NCI-H1092 treated with DMSO at 0.1 percent for 48 hours (cell line): ENCODE results near the gene CEMIP.

Experiments
- DNase-seq: peaks from one replicate; lab custom pipeline; 2025; lab: John Stamatoyannopoulos, UW

CEMIP gene

DNA sequence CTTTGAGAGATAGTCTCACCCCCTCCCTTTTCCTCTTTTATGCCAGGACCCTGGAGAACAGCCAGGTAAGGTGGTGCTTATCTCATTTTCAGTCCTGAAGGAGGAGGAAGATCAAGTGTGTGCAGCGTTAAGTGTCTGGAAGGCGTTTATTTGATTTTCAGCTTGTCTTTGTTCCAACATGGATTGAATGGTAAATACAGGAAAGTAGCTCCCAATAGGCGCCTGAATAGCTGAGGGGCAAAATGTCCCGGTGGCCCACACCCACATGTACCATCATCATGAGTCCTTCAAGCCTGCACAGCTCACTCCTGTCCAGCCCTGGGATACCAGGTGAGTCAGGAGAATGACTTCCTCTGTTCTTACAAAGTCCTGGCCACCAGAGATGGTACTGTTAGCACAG is 73.5 kb downstream of the CEMIP start:
- no peak for DNase-seq

DNA sequence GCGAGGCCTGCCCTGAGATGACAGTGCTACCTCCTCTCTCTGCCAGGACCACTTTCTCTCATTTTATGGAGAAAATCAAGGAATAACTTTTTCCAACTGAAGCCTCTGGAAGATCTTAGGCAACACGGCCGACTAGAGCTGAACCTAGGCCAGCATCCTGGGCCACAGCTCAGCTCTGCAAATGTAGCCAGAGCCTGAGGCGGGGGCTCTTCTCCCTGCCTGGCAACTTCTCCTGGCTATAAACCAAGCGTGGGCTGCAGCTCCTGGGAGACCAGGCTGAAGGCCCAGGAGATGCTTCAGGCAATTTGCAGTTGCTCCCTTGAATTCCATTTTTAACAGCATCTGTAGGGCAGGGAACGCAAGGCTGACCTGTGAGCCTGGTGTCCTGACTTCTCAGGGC is 74.9 kb downstream of the CEMIP start:
- DNase-seq, result no peak

DNA sequence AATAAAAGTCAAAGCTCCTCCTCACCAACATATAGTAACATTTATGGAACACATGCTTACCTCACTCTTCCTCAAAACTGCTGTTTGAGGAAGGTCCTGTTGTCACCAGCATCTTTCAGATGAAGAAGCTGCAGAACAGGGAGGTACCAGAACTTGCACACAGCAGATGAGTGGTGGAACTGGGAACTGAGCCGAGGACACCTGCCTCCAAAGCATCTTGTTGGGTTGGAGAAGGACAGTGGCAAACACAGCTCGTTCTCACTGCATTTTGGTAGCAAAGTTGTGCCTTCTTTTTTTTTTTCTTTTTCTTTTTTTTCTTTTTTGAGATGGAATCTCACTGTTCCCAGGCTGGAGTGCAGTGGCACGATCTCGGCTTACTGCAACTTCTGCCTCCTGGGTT is 76.0 kb downstream of the CEMIP start:
- no peak for DNase-seq

DNA sequence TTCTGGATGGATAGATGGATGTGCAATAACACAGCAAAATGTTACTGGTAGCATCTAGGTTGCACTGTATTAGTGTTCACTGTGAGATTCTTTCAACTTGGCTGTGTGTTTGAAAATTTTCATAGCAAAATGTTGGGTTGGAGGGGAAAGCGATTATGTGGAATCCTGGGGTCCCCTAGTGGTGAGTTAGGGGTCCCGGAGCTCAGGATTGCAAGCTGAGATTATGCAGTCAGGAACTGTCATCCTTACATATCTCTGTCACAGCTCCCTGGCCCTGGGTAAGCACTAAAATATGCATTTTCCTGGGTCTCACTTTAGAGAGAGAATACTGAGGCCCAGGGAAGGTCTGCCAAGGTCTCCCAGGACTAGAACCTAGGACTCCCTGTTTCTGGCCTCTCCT is 77.2 kb downstream of the CEMIP start:
- no peak for DNase-seq

DNA sequence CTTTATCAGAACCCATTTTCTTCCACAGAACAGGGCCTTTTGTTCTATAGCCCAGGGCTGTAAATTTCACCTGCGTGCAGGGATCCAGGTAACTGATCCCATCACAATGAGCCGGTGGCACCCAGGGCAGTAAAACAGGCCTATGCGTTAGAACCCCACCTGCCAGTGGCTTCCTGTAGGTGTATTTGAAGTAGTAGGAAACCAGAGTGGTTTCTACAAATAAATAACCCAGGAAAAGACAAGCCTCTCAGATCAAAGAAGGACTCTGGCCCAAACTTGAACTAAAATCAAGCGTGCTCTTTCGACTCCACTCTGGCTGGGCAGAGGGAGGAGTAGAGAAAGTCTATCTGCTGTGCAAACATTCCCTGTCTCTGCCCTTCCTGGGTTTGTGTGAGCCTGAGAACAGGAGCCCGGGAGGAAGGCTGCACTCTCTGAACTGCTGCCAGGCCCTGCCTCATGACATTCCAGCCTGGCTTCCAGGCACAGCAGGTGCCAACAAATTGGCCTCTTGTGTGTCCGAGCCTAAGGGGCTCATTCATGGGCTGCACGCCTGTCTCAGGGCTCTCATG is 77.7 kb downstream of the CEMIP start:
- peak; percentile 73 for DNase-seq

DNA sequence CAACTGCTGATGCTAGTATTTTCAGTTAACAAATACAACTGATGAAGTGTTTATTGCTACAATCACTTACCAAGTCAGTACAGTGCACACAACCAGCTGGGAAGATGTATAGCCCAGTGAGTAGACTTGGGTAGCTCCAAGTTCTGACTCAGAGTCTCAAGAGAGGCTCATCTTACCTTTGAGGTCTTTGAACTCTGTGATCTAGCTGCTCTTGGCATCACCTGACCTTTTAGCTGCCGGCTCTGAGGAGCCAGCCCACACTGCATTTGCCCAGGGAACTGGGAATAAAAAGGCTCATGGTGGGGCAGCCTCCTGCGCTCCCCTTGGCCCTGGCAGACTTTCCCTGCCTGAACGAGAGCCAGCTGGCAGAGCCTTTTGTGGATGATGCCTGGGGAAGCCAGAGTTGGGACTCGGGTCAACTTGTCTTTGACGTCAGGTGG is 82.6 kb downstream of the CEMIP start:
- peak; percentile 0 for DNase-seq

DNA sequence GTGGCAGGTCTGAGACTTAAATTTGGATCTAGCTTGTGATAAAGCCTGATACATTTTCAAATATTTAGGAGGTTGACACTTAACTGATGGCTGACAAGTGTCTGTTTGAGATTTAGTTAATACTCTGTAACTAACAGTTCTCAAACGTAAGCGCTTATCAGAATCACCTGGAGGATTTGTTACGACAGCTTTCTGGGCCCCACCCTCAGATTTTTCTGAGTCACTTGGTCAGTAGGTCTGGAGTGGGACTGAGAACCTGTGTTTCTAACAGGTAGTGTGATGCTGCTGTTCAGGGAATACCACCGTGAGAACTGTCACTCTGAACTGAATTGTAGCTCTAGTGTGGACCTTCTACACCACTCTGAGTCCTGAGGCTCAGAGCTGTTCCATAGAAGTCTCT is 85.5 kb downstream of the CEMIP start:
- no peak for DNase-seq

DNA sequence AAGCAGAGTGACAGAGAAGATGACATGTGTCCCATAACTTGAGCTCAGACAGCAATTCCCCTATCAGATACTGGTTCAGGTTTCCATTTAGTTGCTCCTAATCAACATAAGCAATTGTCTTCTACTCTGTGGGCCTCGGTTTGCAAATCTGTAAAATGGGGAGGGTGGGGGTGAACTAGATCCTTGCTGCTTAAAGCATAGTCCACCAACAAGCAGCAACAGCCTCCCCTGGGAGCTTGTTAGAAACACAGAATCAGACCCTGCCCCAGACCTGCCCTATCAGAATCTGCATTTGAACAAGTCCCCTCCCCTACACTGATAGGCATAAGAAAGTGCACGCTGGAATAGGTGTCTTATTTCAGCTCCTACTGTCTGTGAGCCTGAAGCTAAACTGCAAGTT is 87.8 kb downstream of the CEMIP start:
- no peak for DNase-seq

DNA sequence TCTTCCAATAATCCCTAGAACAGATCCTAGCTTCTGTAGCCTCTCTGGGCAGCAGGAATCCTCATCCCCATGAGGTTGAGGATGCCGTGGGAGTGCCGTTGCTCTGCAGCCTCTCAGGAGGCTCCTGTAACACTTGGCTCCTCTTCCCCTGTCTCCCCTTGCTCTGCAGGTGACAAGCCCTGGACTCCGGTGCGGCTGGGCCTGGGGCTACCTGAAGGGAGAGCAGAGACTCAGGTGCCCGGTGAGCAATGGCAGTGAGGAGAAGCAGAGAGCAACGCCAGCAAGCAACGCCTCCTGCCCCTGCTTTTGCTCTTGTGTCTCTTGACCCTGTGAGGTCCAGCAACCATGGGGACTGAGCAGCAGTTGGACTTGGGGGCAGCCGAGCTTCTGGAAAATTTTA is 91.2 kb downstream of the CEMIP start:
- DNase-seq, result no peak

DNA sequence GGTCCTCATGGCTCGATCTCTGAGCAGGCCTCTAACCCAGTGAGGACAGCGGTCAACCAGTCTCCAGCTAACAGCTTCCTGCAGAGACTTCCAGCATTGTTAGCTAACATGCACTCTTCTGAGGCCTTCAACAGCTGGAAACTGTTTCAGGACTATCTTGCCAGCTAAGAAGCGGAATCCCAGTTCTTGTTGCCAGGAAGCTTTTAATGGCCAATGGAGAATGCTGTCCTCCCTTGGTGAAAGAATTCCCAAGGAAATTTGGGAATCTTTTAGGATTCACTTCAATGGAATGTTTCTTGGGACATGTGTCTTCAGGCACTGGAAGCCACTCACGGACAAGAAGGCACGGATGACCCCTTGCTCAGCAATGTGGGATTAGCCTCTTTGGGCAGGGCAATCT is 91.7 kb downstream of the CEMIP start:
- no peak for DNase-seq

DNA sequence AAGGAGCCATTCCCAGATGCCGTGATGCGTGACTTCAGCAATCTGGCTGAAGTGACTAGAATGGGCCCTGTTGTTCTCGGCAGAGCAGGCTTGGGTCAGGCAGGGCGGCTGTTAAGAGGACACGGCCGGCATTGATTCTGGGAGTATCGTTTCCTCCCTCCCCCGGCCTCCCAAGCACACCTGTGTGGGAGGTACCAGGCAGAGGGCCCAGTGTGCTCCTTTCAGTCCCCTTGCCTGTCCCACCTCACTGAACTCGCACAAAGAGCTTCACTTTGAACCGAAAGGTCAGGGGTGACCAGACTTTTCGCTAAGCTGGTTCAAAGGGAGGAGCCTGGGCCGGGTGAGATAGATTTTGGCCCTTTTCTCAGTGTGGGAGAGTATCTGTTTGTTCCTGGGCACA is 92.7 kb downstream of the CEMIP start:
- no peak for DNase-seq

DNA sequence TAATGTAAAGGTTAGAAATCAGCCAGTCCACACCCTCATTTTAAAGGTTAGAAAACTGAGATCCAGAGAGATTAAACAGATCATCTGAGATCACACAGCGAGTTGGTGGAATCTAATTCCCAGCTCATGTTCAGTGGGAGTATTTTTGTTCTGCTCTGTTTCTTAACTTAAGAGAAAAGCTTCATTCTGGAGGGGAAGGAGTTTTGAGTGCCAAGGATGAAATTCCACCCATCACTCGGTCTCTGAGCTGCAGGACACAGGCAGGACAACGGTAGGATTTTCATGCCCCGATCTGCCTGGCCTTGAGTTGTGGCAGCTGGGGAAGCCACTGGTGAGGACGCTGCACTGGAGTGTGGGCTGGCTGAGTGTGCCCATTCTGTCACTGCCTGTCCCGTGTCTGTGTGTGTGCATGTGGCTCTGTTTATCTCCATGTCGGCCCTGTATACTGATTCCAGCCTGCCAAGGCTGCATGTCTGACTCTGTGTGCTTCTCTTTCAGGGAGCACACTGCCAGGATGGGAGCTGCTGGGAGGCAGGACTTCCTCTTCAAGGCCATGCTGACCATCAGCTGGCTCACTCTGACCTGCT is 94.3 kb downstream of the CEMIP start:
- no peak for DNase-seq

DNA sequence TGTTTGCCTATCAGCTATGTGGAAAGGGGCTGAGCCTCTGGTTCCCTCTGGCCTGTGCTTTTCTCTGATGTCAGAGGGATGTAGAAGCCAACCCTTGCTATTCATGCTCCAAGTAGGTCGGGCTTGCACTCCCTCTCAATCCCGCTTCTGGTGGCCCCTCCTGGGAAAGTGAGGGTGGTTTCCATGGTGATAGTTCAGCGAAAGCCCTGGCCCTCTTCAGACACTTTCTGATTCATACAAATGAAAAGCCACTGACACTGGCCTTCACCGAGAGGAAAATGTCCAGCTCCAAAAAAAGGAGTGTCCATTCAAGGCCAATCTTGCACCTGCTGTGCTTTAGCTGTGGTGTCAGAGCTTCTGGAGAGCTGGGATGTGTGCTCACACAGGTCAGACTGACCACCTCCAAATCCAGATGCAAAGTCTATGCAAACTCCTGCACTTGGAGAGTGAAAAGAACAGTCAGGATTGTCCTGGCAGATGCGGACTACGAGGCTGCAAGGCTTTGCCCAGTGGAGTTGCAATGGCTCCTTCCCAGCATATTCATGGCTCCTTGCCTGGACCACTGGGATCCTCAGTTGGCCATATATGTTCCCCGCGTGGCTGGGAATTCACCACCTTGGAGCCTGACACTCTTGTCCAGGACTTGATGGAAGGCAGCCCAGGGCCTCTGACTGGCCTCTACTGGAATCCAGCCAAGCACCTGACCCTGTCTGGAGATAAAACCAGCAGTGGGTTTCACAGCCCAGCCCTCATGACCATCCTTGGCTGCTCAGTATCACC is 96.6 kb downstream of the CEMIP start:
- no peak for DNase-seq

DNA sequence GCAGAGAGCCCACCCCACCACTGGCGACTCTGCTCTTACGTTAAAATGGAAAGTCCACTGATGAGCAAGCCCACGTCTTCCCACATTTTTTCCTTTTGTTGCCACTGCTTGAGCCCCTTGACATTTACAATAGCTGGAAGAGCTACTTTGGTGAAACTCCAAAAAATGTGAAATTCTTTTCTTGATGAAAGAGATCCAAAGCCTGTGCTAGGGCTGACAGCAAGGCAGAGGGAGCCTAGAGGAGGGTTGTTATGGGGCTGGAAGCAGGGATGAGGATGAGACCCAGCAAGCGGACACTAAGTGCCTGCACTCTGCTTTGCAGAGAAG is 97.1 kb downstream of the CEMIP start:
- DNase-seq, result no peak

DNA sequence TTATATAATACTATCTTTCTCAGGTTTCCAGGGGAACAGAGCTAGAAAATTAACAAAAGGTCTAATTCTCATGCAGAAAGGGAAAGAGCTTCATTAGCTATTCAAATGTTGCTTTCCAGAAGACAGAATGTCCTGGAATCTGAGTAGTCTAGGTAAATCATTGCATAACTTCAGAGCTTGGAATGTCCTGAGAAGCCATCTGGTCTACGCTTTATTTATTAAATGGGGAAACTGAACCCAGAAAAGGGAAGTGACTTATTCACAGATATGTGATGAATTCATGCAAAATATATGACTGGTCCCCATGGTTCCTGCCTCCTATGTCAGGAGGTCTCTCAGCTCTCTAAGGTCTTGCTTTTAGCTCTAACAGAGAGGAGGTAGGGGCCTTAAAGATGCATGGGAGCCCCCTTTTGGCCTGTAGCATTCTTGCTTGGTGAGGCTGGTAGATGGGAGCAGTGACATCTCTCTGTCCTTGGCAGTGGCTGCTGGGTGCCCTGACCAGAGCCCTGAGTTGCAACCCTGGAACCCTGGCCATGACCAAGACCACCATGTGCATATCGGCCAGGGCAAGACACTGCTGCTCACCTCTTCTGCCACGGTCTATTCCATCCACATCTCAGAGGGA is 99.2 kb downstream of the CEMIP start:
- DNase-seq, result no peak

DNA sequence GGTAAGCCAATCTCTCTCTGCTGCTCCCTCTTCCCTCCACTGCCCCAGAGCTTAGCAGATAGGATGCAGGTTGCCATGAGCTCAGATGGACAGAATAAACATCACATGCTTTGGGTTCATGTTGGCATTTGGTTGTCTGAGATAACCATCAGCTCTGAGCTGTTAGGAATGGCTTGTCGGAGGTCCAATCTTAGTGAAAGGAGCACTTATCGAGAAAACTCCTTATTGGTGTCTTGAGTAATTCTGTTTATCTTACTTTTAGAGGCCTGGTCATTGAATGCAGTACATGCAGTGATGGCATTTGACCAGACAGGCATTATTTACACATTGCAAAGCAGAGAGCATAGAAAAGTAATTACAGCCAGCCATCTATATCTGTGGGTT is 99.7 kb downstream of the CEMIP start:
- DNase-seq, result no peak

DNA sequence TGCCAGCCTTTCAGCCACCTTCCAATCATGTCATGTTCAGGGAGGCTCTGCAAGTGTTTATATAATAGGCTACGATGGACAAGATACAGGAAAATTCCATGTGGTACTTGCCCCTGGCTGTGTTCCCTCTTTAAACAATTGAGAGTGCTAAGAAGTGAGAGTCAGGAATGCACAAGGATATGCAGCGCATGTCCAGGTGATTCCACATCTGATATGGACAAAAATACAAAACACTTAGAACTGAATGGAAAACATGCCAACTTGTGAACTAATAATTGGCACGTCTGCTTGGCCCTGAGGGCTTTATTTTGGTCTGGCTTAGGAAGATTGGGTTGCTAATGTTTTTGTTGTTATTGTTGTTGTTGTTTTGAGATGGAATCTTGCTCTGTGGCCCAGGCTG is 100.9 kb downstream of the CEMIP start:
- DNase-seq, result no peak

DNA sequence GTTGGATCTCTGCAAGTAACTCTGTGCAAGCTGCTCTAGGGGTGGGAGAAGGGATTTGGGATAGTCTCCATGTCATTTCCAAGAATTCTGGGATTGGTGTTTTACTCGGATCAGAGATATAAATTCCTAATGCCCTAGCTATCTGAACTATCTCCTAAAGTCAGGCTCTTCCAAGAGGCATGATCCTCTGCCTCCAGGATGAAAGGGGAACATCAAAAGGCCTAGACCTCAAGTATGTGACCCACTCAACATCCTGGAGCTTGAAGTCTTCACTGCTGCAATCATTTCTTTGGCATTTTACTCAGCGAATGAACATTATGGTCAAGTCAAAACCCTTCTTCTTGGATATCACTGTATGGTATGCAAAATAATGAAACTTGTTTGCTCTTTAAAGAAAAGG is 104.5 kb downstream of the CEMIP start:
- no peak for DNase-seq

DNA sequence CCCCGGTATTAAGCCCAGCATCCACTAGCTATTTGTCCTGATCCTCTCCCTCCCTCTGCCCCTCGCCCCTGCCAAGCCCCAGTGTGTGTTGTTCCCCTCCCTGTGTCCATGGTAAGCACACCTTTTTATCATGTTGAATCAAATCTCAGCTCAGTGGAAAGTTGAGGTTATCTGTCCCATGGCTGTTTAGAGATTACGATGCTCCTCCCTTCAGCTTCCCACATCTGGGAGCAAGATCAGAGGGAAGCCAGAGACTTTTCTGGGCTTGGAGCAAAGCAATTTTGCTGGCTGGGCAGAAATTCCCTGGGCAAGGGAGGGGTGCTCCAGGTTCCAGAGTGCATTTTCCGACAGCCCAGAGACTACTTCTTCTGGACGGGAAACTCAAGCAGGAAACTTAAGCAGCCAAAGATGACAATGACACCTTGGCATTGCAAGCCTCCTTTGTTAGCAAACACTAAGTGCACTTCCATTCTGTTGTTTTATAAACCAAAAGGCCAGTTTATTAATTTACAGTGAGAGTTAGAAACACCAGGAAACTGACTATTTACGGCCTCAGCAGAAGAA is 105.9 kb downstream of the CEMIP start:
- no peak for DNase-seq

DNA sequence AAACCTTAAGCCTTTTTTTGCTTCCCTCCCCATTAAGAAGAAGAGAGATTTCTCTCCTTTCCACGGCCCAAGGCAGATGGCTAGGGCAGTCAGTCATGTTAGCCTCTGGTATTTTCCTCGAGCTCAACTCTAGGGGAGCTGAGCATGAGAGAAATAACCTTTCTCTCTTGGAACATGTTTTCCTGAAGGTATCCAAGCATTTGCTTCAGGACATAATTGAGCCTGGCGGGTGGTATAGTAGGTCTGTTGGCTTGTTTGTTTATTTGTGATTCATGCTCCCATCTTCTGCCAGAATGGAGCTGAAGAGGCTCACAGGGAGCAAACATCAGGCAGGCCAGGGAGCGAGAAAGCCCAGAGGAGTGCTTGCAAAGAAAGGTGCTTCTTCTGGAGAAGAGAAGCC is 108.0 kb downstream of the CEMIP start:
- no peak for DNase-seq

DNA sequence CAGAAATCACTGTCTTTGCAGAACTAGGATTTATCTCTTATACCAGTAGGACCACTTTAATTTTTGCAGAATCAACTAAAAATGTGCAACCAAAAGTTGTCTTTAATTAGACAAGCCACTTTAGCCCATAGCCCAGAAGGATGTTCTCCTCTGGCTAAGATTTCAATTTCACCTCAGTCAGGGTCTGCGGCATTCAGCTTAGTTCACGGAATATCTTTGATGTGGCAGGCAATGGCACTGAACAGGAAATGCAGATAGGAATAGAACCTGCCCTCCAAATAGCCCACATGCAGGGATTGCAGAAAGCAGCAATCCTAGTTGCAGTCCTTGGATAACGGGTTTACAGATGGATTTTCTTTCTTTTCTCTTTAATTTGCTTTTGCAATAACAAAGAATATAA is 109.7 kb downstream of the CEMIP start:
- no peak for DNase-seq

DNA sequence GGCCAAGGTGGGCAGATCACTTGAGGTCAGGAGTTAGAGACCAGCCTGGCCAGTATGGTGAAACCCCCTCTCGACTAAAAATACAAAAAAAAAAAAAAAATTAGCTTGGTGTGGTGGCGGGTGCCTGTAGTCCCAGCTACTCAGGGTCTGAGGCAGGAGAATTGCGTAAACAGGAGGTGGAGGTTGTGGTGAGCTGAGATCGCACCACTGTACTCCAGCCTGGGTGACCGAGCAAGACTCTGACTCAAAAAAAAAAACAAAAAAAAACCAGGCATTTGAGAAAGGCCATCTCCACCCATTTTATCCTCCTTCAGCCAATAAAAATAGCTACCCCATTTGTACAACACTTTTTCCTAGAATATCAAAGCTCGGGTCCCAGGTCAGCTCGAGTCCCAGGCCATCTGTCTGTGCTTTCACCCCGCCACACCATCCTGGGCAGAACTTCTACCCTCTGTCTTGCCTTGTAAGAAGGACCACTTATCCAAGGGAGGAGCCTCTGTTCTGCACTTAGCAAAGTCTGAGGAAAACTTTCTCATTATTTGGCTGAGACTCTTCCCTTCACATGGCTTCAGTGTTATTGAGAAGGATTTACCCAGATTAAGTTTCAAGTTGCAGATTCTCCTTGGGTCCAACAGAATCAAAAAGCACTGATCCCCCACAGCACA is 111.3 kb downstream of the CEMIP start:
- no peak for DNase-seq

DNA sequence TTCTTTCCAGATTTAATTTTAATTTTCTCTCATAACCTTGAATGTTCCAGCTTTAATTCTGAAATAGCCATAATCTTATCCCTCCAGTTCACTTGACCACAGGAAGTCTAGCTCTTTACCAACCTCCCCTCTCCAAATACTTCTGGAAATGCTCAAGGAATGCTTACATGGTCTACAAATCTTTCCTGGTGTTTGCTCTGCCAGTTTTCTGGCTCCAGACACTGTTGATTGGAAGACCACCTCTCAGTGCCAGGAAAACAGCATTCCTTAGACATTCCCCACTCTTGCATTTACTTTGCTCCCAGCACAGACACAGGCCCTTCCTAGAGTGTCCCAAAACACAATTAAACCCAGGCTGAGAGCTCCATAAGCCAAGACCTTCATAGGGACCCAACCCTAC is 111.8 kb downstream of the CEMIP start:
- no peak for DNase-seq
